ENCODE data around the gene FZD1. TPM values are rescaled to one million over a fixed set of nuclear protein-coding genes. Genes with fewer than 3 reads are reported as not detected.

The FZD1 gene
- total and polyA plus RNA-seq, 10 of the 15 experiments (the other 5 are each of a cell fraction or from before 2014, with no cell fraction given) = 0.07 to 0.56 (median 0.18) TPM

DNA sequence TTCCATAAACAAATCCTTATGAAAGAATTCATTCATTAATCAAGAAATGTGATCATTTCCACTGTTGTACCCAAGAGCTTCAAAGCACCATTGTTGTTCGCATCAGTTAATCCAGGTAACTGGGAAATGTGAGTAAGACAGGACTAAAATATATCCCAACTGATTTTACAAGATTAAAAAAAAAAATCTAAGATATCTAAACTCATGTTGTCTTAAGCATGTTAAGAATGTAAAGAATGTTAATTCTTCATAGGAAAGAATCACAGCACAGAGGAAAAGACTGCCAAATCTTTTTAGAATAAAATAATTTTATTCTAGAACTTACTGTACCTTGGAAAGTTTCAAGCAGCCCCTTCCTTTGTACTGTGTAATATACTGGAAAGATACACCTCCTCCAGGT, 16.4 kb downstream of the FZD1 start (continued):
- TF ChIP-seq CHD4 (IDR thresholded peaks at IDR 0.05) (no peak), MEF2B (IDR thresholded peaks at IDR 0.05; ENCODE audit: partially characterized antibody, poor library complexity, severe bottlenecking) (no peak), MTA2 (IDR thresholded peaks at IDR 0.05; ENCODE audit: low read depth) (no peak), MLLT1 (IDR thresholded peaks at IDR 0.05) (no peak), IKZF2 (IDR thresholded peaks at IDR 0.05) (no peak), RELB (IDR thresholded peaks at IDR 0.05; ENCODE audit: low read depth) (no peak), TAF1 (IDR thresholded peaks at IDR 0.05; ENCODE audit: borderline replicate concordance, low read depth, low read length) (no peak), ZBTB11 (CRISPR knock-in tag; IDR thresholded peaks at IDR 0.05) (no peak), SMC3 (IDR thresholded peaks at IDR 0.05; ENCODE audit: borderline replicate concordance, low read length) (no peak), NBN (IDR thresholded peaks at IDR 0.05) (no peak), MAX (IDR thresholded peaks at IDR 0.05; ENCODE audit: low read depth, low read length) (no peak)
- TF ChIP-seq, protein P1, sequence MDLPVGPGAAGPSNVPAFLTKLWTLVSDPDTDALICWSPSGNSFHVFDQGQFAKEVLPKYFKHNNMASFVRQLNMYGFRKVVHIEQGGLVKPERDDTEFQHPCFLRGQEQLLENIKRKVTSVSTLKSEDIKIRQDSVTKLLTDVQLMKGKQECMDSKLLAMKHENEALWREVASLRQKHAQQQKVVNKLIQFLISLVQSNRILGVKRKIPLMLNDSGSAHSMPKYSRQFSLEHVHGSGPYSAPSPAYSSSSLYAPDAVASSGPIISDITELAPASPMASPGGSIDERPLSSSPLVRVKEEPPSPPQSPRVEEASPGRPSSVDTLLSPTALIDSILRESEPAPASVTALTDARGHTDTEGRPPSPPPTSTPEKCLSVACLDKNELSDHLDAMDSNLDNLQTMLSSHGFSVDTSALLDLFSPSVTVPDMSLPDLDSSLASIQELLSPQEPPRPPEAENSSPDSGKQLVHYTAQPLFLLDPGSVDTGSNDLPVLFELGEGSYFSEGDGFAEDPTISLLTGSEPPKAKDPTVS (IDR thresholded peaks at IDR 0.05; ENCODE audit: low read depth, low read length) = no peak
